ENCODE measurements around the gene DNAJC5G. TPM values are rescaled to one million over a fixed set of nuclear protein-coding genes. Genes with fewer than 3 reads are reported as not detected.

The DNAJC5G gene
- total and polyA plus RNA-seq, 2 experiments from 2014 or later: 4.4 to 14.1 TPM

DNA sequence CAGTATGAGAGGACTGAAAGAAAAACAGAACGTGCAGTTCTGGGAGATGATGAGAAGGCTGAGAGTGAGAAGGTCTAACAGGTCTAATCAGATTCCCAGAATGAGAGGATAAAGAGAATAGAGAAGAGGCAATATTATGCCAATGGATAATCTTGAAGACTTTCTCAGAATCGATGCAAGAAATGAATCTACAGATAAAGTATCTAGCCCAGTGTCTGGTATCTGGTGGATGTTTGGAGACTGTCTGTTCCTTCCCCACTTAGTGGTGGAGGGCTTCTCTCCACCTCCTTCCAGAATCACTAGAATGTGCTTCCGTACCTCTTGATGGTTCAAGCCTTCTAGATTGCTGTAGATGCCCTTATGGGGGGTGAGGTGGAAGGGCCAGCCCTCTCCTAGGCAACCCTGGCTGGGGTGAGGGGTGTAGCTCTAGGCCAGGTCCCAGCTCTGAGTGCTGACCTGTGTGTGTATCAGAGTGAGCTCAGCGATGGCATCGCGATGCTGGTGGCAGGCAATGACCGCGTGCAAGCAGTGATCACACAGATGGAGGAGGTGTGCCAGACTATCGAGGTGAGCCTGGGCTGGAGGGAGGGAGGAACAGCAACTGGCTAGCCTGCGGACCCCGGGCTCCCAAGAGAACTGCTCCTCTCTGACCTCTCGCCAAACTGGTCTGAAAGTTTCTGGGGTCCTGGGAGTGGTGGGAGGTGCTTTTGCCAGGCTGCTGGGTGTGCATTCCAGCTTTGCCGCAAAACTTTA is 29.4 kb downstream of the DNAJC5G start:
- H3K9me3 ChIP-seq (ENCODE audit: low read depth): no peaks in the 10 kb centered on the region
- no peak for DNase-seq (ENCODE audit: low read depth in 1 of 2, low spot score in 1 of 2)
- no peak overlapping the region for H3K27ac ChIP-seq
- H3K27me3 ChIP-seq: peaks cover 40% of the 10 kb centered on the region
- TF ChIP-seq, protein P1, sequence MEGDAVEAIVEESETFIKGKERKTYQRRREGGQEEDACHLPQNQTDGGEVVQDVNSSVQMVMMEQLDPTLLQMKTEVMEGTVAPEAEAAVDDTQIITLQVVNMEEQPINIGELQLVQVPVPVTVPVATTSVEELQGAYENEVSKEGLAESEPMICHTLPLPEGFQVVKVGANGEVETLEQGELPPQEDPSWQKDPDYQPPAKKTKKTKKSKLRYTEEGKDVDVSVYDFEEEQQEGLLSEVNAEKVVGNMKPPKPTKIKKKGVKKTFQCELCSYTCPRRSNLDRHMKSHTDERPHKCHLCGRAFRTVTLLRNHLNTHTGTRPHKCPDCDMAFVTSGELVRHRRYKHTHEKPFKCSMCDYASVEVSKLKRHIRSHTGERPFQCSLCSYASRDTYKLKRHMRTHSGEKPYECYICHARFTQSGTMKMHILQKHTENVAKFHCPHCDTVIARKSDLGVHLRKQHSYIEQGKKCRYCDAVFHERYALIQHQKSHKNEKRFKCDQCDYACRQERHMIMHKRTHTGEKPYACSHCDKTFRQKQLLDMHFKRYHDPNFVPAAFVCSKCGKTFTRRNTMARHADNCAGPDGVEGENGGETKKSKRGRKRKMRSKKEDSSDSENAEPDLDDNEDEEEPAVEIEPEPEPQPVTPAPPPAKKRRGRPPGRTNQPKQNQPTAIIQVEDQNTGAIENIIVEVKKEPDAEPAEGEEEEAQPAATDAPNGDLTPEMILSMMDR (IDR thresholded peaks at IDR 0.05; ENCODE audit: low read depth, low read length): no peak
- H3K4me3 ChIP-seq: no peak overlapping the region
- H3K36me3 ChIP-seq: peaks cover 9% of the 10 kb centered on the region
- no peaks in the 10 kb centered on the region for H3K4me1 ChIP-seq (ENCODE audit: low read depth)

- TF ChIP-seq, protein P1 (IDR thresholded peaks at IDR 0.05; ENCODE audit: low read depth, low read length): no peak
- no peak for DNase-seq (ENCODE audit: low read depth in 1 of 2, low spot score in 1 of 2)
- H3K9me3 ChIP-seq (ENCODE audit: low read depth): no peaks in the 10 kb centered on the region
- peaks cover 40% of the 10 kb centered on the region for H3K27me3 ChIP-seq
- H3K4me1 ChIP-seq (ENCODE audit: low read depth): no peaks in the 10 kb centered on the region
- H3K4me3 ChIP-seq: no peak overlapping the region
- peaks cover 8% of the 10 kb centered on the region for H3K36me3 ChIP-seq
- no peak overlapping the region for H3K27ac ChIP-seq
Observed at GRCh38 chr2:27305516-27305915, 30.3 kb downstream of the DNAJC5G start.

DNA sequence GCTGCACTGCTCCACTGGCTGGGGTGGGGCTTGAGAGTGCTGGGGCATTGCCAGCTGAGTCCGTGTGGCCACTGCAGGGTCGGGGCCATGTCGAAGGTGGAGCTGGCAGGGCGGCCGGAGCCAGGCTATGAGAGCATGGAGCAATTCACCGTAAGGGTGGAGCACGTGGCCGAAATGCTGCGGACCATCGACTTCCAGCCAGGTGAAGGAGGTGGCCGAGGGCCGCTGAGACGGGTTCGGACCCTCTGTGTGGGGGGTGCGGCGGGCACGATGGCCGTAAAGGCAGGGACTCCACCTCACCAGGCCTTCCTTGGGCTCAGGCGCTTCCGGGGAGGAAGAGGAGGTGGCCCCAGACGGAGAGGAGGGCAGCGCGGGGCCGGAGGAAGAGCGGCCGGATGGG is 30.9 kb downstream of the DNAJC5G start:
- peaks cover 40% of the 10 kb centered on the region for H3K27me3 ChIP-seq
- H3K4me3 ChIP-seq: no peak overlapping the region
- peaks cover 6% of the 10 kb centered on the region for H3K36me3 ChIP-seq
- TF ChIP-seq, protein P1 (IDR thresholded peaks at IDR 0.05; ENCODE audit: low read depth, low read length): no peak
- no peaks in the 10 kb centered on the region for H3K9me3 ChIP-seq (ENCODE audit: low read depth)
- no peaks in the 10 kb centered on the region for H3K4me1 ChIP-seq (ENCODE audit: low read depth)
- no peak for DNase-seq (ENCODE audit: low read depth in 1 of 2, low spot score in 1 of 2)
- H3K27ac ChIP-seq: no peak overlapping the region

DNA sequence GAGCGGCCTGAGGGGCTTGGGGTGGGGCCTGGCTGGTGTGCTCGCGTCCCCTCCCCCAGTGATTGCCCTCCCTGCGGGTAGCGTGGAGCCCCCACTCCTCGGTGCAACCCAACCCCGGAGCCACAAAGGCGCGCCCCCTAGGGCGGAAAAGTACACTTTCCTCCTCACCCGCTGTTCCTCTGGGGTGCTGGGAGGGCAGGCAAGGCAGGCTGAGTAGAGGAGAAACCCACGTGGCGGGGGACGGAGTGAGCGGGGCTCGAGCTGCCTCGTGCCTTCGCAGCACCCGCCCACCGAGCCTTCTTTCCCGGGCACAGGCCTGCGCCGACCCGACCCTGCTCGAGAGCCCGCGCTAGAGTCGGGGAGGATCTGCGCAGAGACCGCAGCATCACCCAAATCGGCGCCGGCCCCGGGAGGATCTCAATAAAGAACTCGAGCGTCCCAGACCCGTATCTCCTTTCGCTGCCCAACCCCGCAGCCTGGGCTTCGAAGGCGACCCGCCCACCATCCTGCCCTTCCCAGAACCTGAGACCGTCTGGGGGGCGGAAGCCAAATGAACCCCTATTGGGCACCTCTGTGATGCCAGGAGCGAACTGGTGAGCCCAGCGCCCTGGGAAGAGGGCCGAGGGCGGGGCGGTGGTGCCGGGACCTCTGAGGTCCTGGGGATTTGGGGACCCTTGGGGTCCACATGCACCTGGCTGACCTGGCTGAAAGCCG is 31.5 kb downstream of the DNAJC5G start:
- H3K27ac ChIP-seq: no peak overlapping the region
- no peak for DNase-seq (ENCODE audit: low read depth in 1 of 2, low spot score in 1 of 2)
- no peaks in the 10 kb centered on the region for H3K9me3 ChIP-seq (ENCODE audit: low read depth)
- peaks cover 40% of the 10 kb centered on the region for H3K27me3 ChIP-seq
- peaks cover 6% of the 10 kb centered on the region for H3K36me3 ChIP-seq
- no peaks in the 10 kb centered on the region for H3K4me1 ChIP-seq (ENCODE audit: low read depth)
- no peak overlapping the region for H3K4me3 ChIP-seq
- TF ChIP-seq, protein P1 (IDR thresholded peaks at IDR 0.05; ENCODE audit: low read depth, low read length): peak; percentile 27

DNA sequence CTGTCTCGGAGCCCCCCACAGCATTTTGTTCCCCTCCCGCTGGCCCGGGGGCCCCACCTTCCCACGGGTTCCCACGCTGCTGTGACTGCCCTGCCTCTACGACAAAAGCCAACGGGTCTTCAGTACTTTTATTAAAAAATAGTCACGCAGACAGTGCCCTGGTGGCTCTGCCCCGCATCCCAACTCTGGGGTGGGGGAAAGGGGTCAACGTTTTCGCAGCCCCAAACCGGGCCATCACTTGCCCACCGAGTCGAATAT is 32.0 kb downstream of the DNAJC5G start:
- peaks cover 6% of the 10 kb centered on the region for H3K36me3 ChIP-seq
- no peak overlapping the region for H3K4me3 ChIP-seq
- no peaks in the 10 kb centered on the region for H3K9me3 ChIP-seq (ENCODE audit: low read depth)
- H3K27ac ChIP-seq: no peak overlapping the region
- no peaks in the 10 kb centered on the region for H3K4me1 ChIP-seq (ENCODE audit: low read depth)
- TF ChIP-seq, protein P1 (IDR thresholded peaks at IDR 0.05; ENCODE audit: low read depth, low read length): no peak
- peaks cover 40% of the 10 kb centered on the region for H3K27me3 ChIP-seq
- no peak for DNase-seq (ENCODE audit: low read depth in 1 of 2, low spot score in 1 of 2)
